Activated naive CD4-positive, alpha-beta T cell treated with anti-CD3 and anti-CD28 coated beads for 36 hours (primary cell): ENCODE data around the gene EBNA1BP2. TPM values are rescaled to one million over a fixed set of nuclear protein-coding genes. Genes with fewer than 3 reads are reported as not detected.
"Not testable (repeated sequence)": the region's sequence is repeated elsewhere in the genome, so short reads cannot be mapped to it uniquely, and the experiment has no call there.

Experiments used
- CTCF ChIA-PET: fragments of 350-600 bp; sonication (Branson Sonifier 250); formaldehyde crosslinking; loops from one replicate; lab custom pipeline; 2021; ENCODE audit warnings: antibody characterized with exemption; lab: Charles Lee
- DNase-seq: peaks from one replicate; pipeline ENCODE4 v3.0.0-alpha.2; 2020
- H3K27ac Mint-ChIP-seq: one replicate; pipeline ENCODE4 v1.8.0; 2021; ENCODE audit warnings: mild to moderate bottlenecking, mixed read lengths
- H3K27me3 Mint-ChIP-seq: one replicate; pipeline ENCODE4 v1.8.0; 2021; ENCODE audit warnings: low read depth, mixed read lengths
- H3K36me3 Mint-ChIP-seq: one replicate; pipeline ENCODE4 v1.8.0; 2021; ENCODE audit warnings: low read depth, mixed read lengths
- H3K4me1 Mint-ChIP-seq: one replicate; pipeline ENCODE4 v1.8.0; 2021; ENCODE audit warnings: low read depth, mixed read lengths
- H3K4me3 Mint-ChIP-seq: one replicate; pipeline ENCODE4 v1.8.0; 2021; ENCODE audit warnings: mild to moderate bottlenecking, moderate library complexity, mixed read lengths
- H3K9me3 Mint-ChIP-seq: one replicate; pipeline ENCODE4 v1.8.0; 2021; ENCODE audit warnings: mixed read lengths
- intact Hi-C: fragments of 100-400 bp; cut with micrococcal nuclease; formaldehyde crosslinking; loops from one replicate; pipeline ENCODE4 v1.15.1; 2023
- microRNA-seq: library from miRNA; unstranded; fragments of <30 nt; microRNA quantifications from one replicate; pipeline ENCODE4 v1.2.0, GENCODE V29; 2022; ENCODE audit warnings: borderline microRNAs expressed, borderline replicate concordance
- total RNA-seq, 2 experiments: library from RNA; stranded (reverse); gene quantifications; one replicate each; pipeline ENCODE4 v1.2.3, GENCODE V29; 2021

Gene EBNA1BP2
- total RNA-seq, 2 experiments from 2014 or later = 88.0 to 88.3 TPM

- Mint-ChIP-seq H3K9me3 (no peaks in the 10 kb centered on the region), H3K36me3 (no peaks in the 10 kb centered on the region), H3K4me3 (no peak overlapping the region), H3K4me1 (no peaks in the 10 kb centered on the region), H3K27me3 (peaks cover 13% of the 10 kb centered on the region), H3K27ac (no peak overlapping the region)
- CTCF ChIA-PET = no interaction called here
- DNase-seq = no peak
- intact Hi-C loops = no loop called here
These were observed 36.0 kb downstream of the EBNA1BP2 start for GRCh38 chr1:43135857-43136781.

- CTCF ChIA-PET = no interaction called here
- Mint-ChIP-seq H3K9me3 (no peaks in the 10 kb centered on the region), H3K4me1 (no peaks in the 10 kb centered on the region), H3K36me3 (no peaks in the 10 kb centered on the region), H3K27me3 (peaks cover 11% of the 10 kb centered on the region), H3K4me3 (no peak overlapping the region), H3K27ac (no peak overlapping the region)
- intact Hi-C loops = no loop called here
- no peak for DNase-seq
These were observed 37.5 kb downstream of the EBNA1BP2 start for GRCh38 chr1:43134640-43135039.

GRCh38 chr1:43134068-43134467 is 38.0 kb downstream of the EBNA1BP2 start:
- DNase-seq = no peak
- CTCF ChIA-PET = no interaction called here
- Mint-ChIP-seq H3K4me3 (no peak overlapping the region), H3K9me3 (no peaks in the 10 kb centered on the region), H3K4me1 (no peaks in the 10 kb centered on the region), H3K36me3 (no peaks in the 10 kb centered on the region), H3K27ac (no peak overlapping the region), H3K27me3 (peaks cover 11% of the 10 kb centered on the region)
- intact Hi-C loops = no loop called here

- no peaks in the 10 kb centered on the region for H3K36me3 Mint-ChIP-seq
- intact Hi-C loops = no loop called here
- no peaks in the 10 kb centered on the region for H3K4me1 Mint-ChIP-seq
- H3K4me3 Mint-ChIP-seq = no peak overlapping the region
- H3K27me3 Mint-ChIP-seq = peaks cover 16% of the 10 kb centered on the region
- DNase-seq = no peak
- CTCF ChIA-PET = no interaction called here
- no peak overlapping the region for H3K27ac Mint-ChIP-seq
- no peaks in the 10 kb centered on the region for H3K9me3 Mint-ChIP-seq
These were observed 42.7 kb downstream of the EBNA1BP2 start for GRCh38 chr1:43129426-43129825.

- no peaks in the 10 kb centered on the region for H3K9me3 Mint-ChIP-seq
- H3K4me1 Mint-ChIP-seq = no peaks in the 10 kb centered on the region
- no peak for DNase-seq
- H3K36me3 Mint-ChIP-seq = no peaks in the 10 kb centered on the region
- CTCF ChIA-PET = no interaction called here
- no peak overlapping the region for H3K4me3 Mint-ChIP-seq
- H3K27me3 Mint-ChIP-seq = peaks cover 16% of the 10 kb centered on the region
- intact Hi-C loops = no loop called here
- no peak overlapping the region for H3K27ac Mint-ChIP-seq
These were observed 43.3 kb downstream of the EBNA1BP2 start for GRCh38 chr1:43128816-43129215.

GRCh38 chr1:43123031-43123430 is 49.1 kb downstream of the EBNA1BP2 start:
- Mint-ChIP-seq H3K27ac (no peak overlapping the region), H3K4me3 (no peak overlapping the region), H3K27me3 (peaks cover 13% of the 10 kb centered on the region), H3K36me3 (no peaks in the 10 kb centered on the region), H3K4me1 (no peaks in the 10 kb centered on the region), H3K9me3 (no peaks in the 10 kb centered on the region)
- CTCF ChIA-PET = interaction anchor here (0.6 kb wide), 1 partner anchor 959 kb away, joined by 9 read pairs; no protein-coding TSS in a partner anchor
- no peak for DNase-seq
- intact Hi-C loops = no loop called here

GRCh38 chr1:43121256-43121900 is 50.7 kb downstream of the EBNA1BP2 start:
- Mint-ChIP-seq H3K4me3 (no peak overlapping the region), H3K9me3 (no peaks in the 10 kb centered on the region), H3K36me3 (no peaks in the 10 kb centered on the region), H3K27me3 (peaks cover 10% of the 10 kb centered on the region), H3K4me1 (no peaks in the 10 kb centered on the region), H3K27ac (no peak overlapping the region)
- intact Hi-C loops = no loop called here
- no peak for DNase-seq
- CTCF ChIA-PET = interaction anchor here (1.1 kb wide), 1 partner anchor 48 kb away, joined by 4 read pairs; no protein-coding TSS in a partner anchor

- DNase-seq, H3K4me3 Mint-ChIP-seq, H3K9me3 Mint-ChIP-seq, H3K27ac Mint-ChIP-seq, intact Hi-C loops, H3K4me1 Mint-ChIP-seq, CTCF ChIA-PET, H3K36me3 Mint-ChIP-seq: not testable (repeated sequence)
- H3K27me3 Mint-ChIP-seq = peaks cover 10% of the 10 kb centered on the region
These were observed 52.0 kb downstream of the EBNA1BP2 start for GRCh38 chr1:43119928-43120586.

Small RNA genes within 50 kb of the gene (microRNA-seq; reads per million reads assigned to microRNA genes)
- gene MIR6733 = 3.3 reads per million

Other genes with a start within 250 kb of the EBNA1BP2 start
- gene SLC2A1, start 213.4 kb downstream of the EBNA1BP2 start, total RNA-seq = 10 to 100 TPM; 21.2 to 22.7 TPM
- gene CFAP57, start within 50 bp of the EBNA1BP2 start, total RNA-seq = under 1 TPM; 0.12 to 0.14 TPM
- under 1 TPM in 1 of 2 experiments, not detected in 1; 0.21 TPM for gene TMEM125, start 97.7 kb upstream of the EBNA1BP2 start, total RNA-seq
- not detected for gene C1orf210, start 113.3 kb upstream of the EBNA1BP2 start, total RNA-seq
- not detected for gene TIE1, start 128.7 kb upstream of the EBNA1BP2 start, total RNA-seq
- not detected for gene MPL, start 165.5 kb upstream of the EBNA1BP2 start, total RNA-seq
- gene CDC20, start 186.7 kb upstream of the EBNA1BP2 start, total RNA-seq = 100 to 1,000 TPM; 179 to 194 TPM
- gene ELOVL1, start 195.7 kb upstream of the EBNA1BP2 start, total RNA-seq = 10 to 100 TPM; 42.8 to 44.2 TPM
- gene MED8, start 217.5 kb upstream of the EBNA1BP2 start, total RNA-seq = 10 to 100 TPM; 45.8 to 45.9 TPM
- gene SZT2, start 217.6 kb upstream of the EBNA1BP2 start, total RNA-seq = 10 to 100 TPM; 26.6 to 28.2 TPM